Measurements from ENCODE around the gene AURKAIP1.

The AURKAIP1 gene

DNA sequence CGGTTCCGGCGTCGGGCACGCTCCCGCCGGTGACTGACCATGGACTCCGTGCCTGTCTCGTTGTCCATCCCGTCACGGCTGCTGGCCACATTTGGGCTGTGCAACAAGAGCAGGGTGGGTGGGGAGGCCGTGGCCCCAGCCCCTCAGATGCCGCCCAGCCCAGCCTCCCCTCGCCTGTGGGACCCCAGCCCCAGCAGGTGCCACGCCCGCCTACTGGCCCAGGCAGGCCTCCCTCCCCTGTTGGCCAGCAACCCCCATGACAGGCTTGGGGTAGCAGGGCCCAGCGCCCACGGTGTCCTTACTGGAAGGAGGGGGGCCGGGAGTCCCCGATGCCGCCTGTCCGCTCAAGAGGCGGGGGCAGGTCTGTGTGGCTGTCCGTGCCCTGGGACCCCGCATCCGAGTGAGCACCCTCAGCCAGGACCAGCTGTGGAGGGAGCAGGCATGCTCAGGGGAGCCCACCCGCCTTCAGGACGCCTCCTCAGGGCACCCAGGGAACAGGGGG, 32.9 kb downstream of the AURKAIP1 start:
- peaks cover 39% of the 10 kb centered on the region for H3K36me3 ChIP-seq (ENCODE audit: insufficient read depth, low read length)
- H3K27ac ChIP-seq (ENCODE audit: low read length) = no peak overlapping the region

DNA sequence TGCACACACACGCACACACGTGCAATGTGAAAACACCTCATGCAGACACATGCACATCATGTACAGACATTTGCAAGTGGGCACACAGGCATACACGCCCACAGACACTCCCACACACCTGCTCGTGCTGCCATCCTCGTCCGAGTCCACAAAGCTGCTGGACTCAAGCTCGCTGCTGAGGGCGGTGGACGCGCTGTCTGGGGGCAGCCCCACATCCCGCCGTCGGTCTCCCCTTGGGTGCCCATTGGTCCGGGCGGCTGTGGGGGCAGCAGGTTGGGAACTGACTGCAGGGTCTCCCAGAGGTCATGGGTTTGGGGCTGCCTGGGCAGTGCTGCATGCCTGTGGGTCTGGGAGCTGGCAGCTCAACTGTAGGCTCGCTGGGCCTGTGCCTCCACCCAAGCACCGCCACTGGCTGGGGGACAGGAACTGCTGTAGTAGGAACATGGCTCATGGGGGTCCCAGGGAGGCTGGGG, 33.4 kb downstream of the AURKAIP1 start:
- Histone ChIP-seq H3K9ac (ENCODE audit: low read depth, low read length) (no peak overlapping the region), H3K36me3 (ENCODE audit: insufficient read depth, low read length) (peaks cover 39% of the 10 kb centered on the region), H3K4me2 (ENCODE audit: insufficient read depth, low read length) (no peak overlapping the region), H3K9me3 (ENCODE audit: insufficient read depth, low read length, severe bottlenecking) (no peaks in the 10 kb centered on the region), H3K4me3 (ENCODE audit: low read depth in 1 of 2, low read length in 2 of 2) (no peak overlapping the region), H3K4me1 (ENCODE audit: insufficient read depth, low read length) (peaks cover 9% of the 10 kb centered on the region), H2AFZ (ENCODE audit: low read depth, low read length) (no peak overlapping the region), H3K27me3 (ENCODE audit: insufficient read depth, low read length, poor library complexity) (no peaks in the 10 kb centered on the region), H3K79me2 (ENCODE audit: insufficient read depth, low read length) (peaks cover 29% of the 10 kb centered on the region), H4K20me1 (ENCODE audit: insufficient read depth, low read length) (peaks cover 65% of the 10 kb centered on the region), H3K27ac (ENCODE audit: low read length) (no peak overlapping the region)
- DNase-seq (no peak), ATAC-seq (ENCODE audit: insufficient read depth, low read depth) (no peak)
- TF ChIP-seq EZH2 (IDR thresholded peaks at IDR 0.05; ENCODE audit: borderline replicate concordance, low read depth, low read length, severe bottlenecking) (no peak), CTCF (IDR thresholded peaks at IDR 0.05; ENCODE audit: borderline replicate concordance, extremely low read depth, low read length, poor library complexity, severe bottlenecking) (no peak)

More for the DNA sequence above, 32.9 kb downstream of the AURKAIP1 start:
- no peak for TF ChIP-seq CTCF (IDR thresholded peaks at IDR 0.05; ENCODE audit: borderline replicate concordance, extremely low read depth, low read length, poor library complexity, severe bottlenecking)
- TF ChIP-seq EZH2 (IDR thresholded peaks at IDR 0.05; ENCODE audit: borderline replicate concordance, low read depth, low read length, severe bottlenecking) = no peak
- Histone ChIP-seq H3K4me1 (ENCODE audit: insufficient read depth, low read length) (peaks cover 14% of the 10 kb centered on the region), H3K9me3 (ENCODE audit: insufficient read depth, low read length, severe bottlenecking) (no peaks in the 10 kb centered on the region), H3K4me3 (ENCODE audit: low read depth in 1 of 2, low read length in 2 of 2) (no peak overlapping the region), H2AFZ (ENCODE audit: low read depth, low read length) (no peak overlapping the region), H3K4me2 (ENCODE audit: insufficient read depth, low read length) (no peak overlapping the region), H4K20me1 (ENCODE audit: insufficient read depth, low read length) (peaks cover 68% of the 10 kb centered on the region), H3K9ac (ENCODE audit: low read depth, low read length) (no peak overlapping the region), H3K27me3 (ENCODE audit: insufficient read depth, low read length, poor library complexity) (no peaks in the 10 kb centered on the region), H3K79me2 (ENCODE audit: insufficient read depth, low read length) (peaks cover 35% of the 10 kb centered on the region)
- no peak for DNase-seq
- ATAC-seq (ENCODE audit: insufficient read depth, low read depth) = no peak

DNA sequence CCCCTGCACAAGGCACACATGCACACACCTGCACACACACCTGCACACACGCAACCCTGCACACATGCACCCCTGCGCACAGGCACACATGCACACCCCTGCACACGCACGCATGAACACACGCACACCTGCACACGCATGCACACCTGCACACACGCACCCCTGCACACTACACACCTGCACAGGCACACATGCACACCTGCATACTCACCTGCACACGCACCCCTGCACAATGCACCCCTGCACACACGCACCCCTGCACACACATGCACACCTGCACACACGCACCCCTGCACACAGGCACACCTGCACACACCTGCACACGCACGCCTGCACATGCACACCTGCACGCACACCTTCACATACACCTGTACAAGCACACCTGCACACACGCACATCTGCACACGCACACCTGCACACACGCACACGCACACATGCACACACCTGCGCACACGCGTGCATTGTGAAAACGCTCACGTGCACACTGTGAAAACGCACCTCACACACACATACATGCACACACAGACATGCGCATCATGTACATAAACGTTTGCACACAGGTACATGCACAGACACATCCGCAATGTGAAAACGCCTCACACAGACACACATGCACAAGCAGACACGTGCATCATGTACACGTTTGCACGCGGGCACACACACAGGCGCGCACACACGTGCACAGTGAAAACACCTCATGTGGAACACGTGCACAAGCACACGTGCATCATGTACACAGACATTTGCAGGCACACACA, 34.0 kb downstream of the AURKAIP1 start:
- H2AFZ ChIP-seq (ENCODE audit: low read depth, low read length) = no peak overlapping the region
- peaks cover 3% of the 10 kb centered on the region; the same call in 1 of the 2 replicates for H3K4me1 ChIP-seq (ENCODE audit: insufficient read depth, low read length)
- H3K4me3 ChIP-seq (ENCODE audit: low read depth in 1 of 2, low read length in 2 of 2) = no peak overlapping the region
- no peaks in the 10 kb centered on the region for H3K27me3 ChIP-seq (ENCODE audit: insufficient read depth, low read length, poor library complexity)
- DNase-seq (no peak), ATAC-seq (ENCODE audit: insufficient read depth, low read depth) (no peak)
- no peaks in the 10 kb centered on the region for H3K9me3 ChIP-seq (ENCODE audit: insufficient read depth, low read length, severe bottlenecking)
- H3K4me2 ChIP-seq (ENCODE audit: insufficient read depth, low read length) = no peak overlapping the region
- H3K79me2 ChIP-seq (ENCODE audit: insufficient read depth, low read length) = peaks cover 23% of the 10 kb centered on the region
- TF ChIP-seq EZH2 (IDR thresholded peaks at IDR 0.05; ENCODE audit: borderline replicate concordance, low read depth, low read length, severe bottlenecking) = no peak
- TF ChIP-seq CTCF (IDR thresholded peaks at IDR 0.05; ENCODE audit: borderline replicate concordance, extremely low read depth, low read length, poor library complexity, severe bottlenecking) = no peak
- no peak overlapping the region for H3K9ac ChIP-seq (ENCODE audit: low read depth, low read length)
- H3K27ac ChIP-seq (ENCODE audit: low read length) = no peak overlapping the region
- H4K20me1 ChIP-seq (ENCODE audit: insufficient read depth, low read length) = peaks cover 65% of the 10 kb centered on the region
- peaks cover 39% of the 10 kb centered on the region for H3K36me3 ChIP-seq (ENCODE audit: insufficient read depth, low read length)
